NT2/D1 (cell line): Measurements from ENCODE around the gene TOR4A.

Source experiments
- SUZ12 ChIP-seq: IDR thresholded peaks from 2 replicates; pipeline ENCODE4 v1.6.1; 2011; ENCODE audit not compliant: insufficient read length, insufficient read depth; ENCODE audit errors: extremely low read depth
- YY1 ChIP-seq: IDR thresholded peaks from 2 replicates; pipeline ENCODE4 v1.6.1; 2011; ENCODE audit not compliant: insufficient read length, insufficient read depth
- ZNF274 ChIP-seq: IDR thresholded peaks from 2 replicates; pipeline ENCODE4 v1.6.1; 2011; ENCODE audit warnings: mild to moderate bottlenecking, low read depth, low read length

GRCh38 chr9:137272241-137273094 lies 5.1 kb upstream of the TOR4A start:
- TF ChIP-seq ZNF274 (no peak), YY1 (no peak), SUZ12 (no peak)
